Measurements from ENCODE around the gene KAT2B.

- TF ChIP-seq EZH2 (IDR thresholded peaks at IDR 0.05; ENCODE audit: borderline replicate concordance, insufficient read depth, low read depth, low read length, poor library complexity, severe bottlenecking): no peak
- TF ChIP-seq, protein P1, sequence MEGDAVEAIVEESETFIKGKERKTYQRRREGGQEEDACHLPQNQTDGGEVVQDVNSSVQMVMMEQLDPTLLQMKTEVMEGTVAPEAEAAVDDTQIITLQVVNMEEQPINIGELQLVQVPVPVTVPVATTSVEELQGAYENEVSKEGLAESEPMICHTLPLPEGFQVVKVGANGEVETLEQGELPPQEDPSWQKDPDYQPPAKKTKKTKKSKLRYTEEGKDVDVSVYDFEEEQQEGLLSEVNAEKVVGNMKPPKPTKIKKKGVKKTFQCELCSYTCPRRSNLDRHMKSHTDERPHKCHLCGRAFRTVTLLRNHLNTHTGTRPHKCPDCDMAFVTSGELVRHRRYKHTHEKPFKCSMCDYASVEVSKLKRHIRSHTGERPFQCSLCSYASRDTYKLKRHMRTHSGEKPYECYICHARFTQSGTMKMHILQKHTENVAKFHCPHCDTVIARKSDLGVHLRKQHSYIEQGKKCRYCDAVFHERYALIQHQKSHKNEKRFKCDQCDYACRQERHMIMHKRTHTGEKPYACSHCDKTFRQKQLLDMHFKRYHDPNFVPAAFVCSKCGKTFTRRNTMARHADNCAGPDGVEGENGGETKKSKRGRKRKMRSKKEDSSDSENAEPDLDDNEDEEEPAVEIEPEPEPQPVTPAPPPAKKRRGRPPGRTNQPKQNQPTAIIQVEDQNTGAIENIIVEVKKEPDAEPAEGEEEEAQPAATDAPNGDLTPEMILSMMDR (IDR thresholded peaks at IDR 0.05): no peak
Measured at GRCh38 chr3:20060974-20061685, 20.9 kb downstream of the KAT2B start.

Measured in B cell (primary cell).